H9 (cell line): Measurements from ENCODE around the gene ITPKB. TPM values are rescaled to one million over a fixed set of nuclear protein-coding genes. Genes with fewer than 3 reads are reported as not detected.

Experiments
- DNase-seq: peaks from one replicate; pipeline ENCODE4 v3.0.0-alpha.2; 2017
- H2AFZ ChIP-seq: one replicate; pipeline ENCODE4 v1.6.1; 2013; ENCODE audit warnings: mild to moderate bottlenecking, low read length, control low read depth, moderate library complexity
- H2AK5ac ChIP-seq: 2 replicates; pipeline ENCODE4 v1.6.1; 2013; ENCODE audit warnings: low read length, control low read depth, mixed read lengths; ENCODE audit not compliant: insufficient read length
- H2BK120ac ChIP-seq: one replicate; pipeline ENCODE4 v1.6.1; 2013; ENCODE audit warnings: low read depth, mild to moderate bottlenecking, low read length, control low read depth, inconsistent platforms; ENCODE audit not compliant: poor library complexity, severe bottlenecking
- H2BK12ac ChIP-seq: 2 replicates; pipeline ENCODE4 v1.6.1; 2013; ENCODE audit warnings: low read length, control low read depth, mixed read lengths, low read depth; ENCODE audit not compliant: insufficient read length
- H2BK15ac ChIP-seq: 2 replicates; pipeline ENCODE4 v1.6.1; 2013; ENCODE audit warnings: low read depth, low read length, control low read depth
- H2BK20ac ChIP-seq: one replicate; pipeline ENCODE4 v1.6.1; 2013; ENCODE audit warnings: low read depth, mild to moderate bottlenecking, low read length, control low read depth, inconsistent platforms; ENCODE audit not compliant: poor library complexity, severe bottlenecking
- H2BK5ac ChIP-seq: 2 replicates; pipeline ENCODE4 v1.6.1; 2013; ENCODE audit warnings: low read length, control low read depth, mixed read lengths; ENCODE audit not compliant: insufficient read length
- H3K14ac ChIP-seq: 2 replicates; pipeline ENCODE4 v1.6.1; 2013; ENCODE audit warnings: low read length, control low read depth; ENCODE audit not compliant: insufficient read depth
- H3K18ac ChIP-seq: 2 replicates; pipeline ENCODE4 v1.6.1; 2013; ENCODE audit warnings: low read depth, mild to moderate bottlenecking, mixed read lengths, low read length, control low read depth; ENCODE audit not compliant: insufficient read length
- H3K23ac ChIP-seq: 2 replicates; pipeline ENCODE4 v1.6.1; 2013; ENCODE audit warnings: low read length, control low read depth, mixed read lengths, low read depth; ENCODE audit not compliant: insufficient read length
- H3K23me2 ChIP-seq: 2 replicates; pipeline ENCODE4 v1.6.1; 2013; ENCODE audit warnings: low read depth, mild to moderate bottlenecking, mixed read lengths, low read length, control low read depth; ENCODE audit not compliant: insufficient read length, poor library complexity, severe bottlenecking
- H3K27ac ChIP-seq: 2 replicates; pipeline ENCODE4 v1.5.1; 2013; ENCODE audit warnings: low read length, control low read depth, mixed read lengths, low read depth; ENCODE audit not compliant: insufficient read length
- H3K27me3 ChIP-seq: 2 replicates; pipeline ENCODE4 v1.6.1; 2013; ENCODE audit warnings: low read length, control low read depth, inconsistent platforms; ENCODE audit not compliant: insufficient read depth
- H3K4ac ChIP-seq: 2 replicates; pipeline ENCODE4 v1.6.1; 2013; ENCODE audit warnings: low read depth, mild to moderate bottlenecking, control low read depth, inconsistent platforms, low read length, moderate library complexity
- H3K4me1 ChIP-seq: 2 replicates; pipeline ENCODE4 v1.6.1; 2013; ENCODE audit warnings: low read length, control low read depth, inconsistent platforms; ENCODE audit not compliant: insufficient read depth
- H3K4me2 ChIP-seq: 2 replicates; pipeline ENCODE4 v1.6.1; 2013; ENCODE audit warnings: low read length, control low read depth, mixed read lengths; ENCODE audit not compliant: insufficient read length, insufficient read depth
- H3K56ac ChIP-seq: 2 replicates; pipeline ENCODE4 v1.6.1; 2013; ENCODE audit warnings: low read depth, mild to moderate bottlenecking, mixed read lengths, low read length, control low read depth; ENCODE audit not compliant: insufficient read length
- H3K79me1 ChIP-seq: 2 replicates; pipeline ENCODE4 v1.6.1; 2013; ENCODE audit warnings: low read depth, mild to moderate bottlenecking, moderate library complexity, low read length, control low read depth, inconsistent platforms; ENCODE audit not compliant: insufficient read depth, poor library complexity, severe bottlenecking
- H3K79me2 ChIP-seq: 2 replicates; pipeline ENCODE4 v1.6.1; 2013; ENCODE audit warnings: low read length, control low read depth, inconsistent platforms; ENCODE audit not compliant: insufficient read depth
- H3K9ac ChIP-seq: 2 replicates; pipeline ENCODE4 v1.6.1; 2013; ENCODE audit warnings: low read length, control low read depth, mixed read lengths; ENCODE audit not compliant: insufficient read length; ENCODE audit errors: extremely low read depth
- H3K9me3 ChIP-seq: one replicate; pipeline ENCODE4 v1.6.1; 2013; ENCODE audit warnings: low read depth, low read length, inconsistent platforms; ENCODE audit not compliant: control insufficient read depth
- H3T11ph ChIP-seq: one replicate; pipeline ENCODE4 v1.6.1; 2013; ENCODE audit warnings: mild to moderate bottlenecking, low read length, control low read depth, inconsistent platforms
- H4K20me1 ChIP-seq: one replicate; pipeline ENCODE4 v1.6.1; 2013; ENCODE audit not compliant: control insufficient read depth, insufficient read length, insufficient read depth
- H4K5ac ChIP-seq: 2 replicates; pipeline ENCODE4 v1.6.1; 2013; ENCODE audit warnings: low read depth, mild to moderate bottlenecking, mixed read lengths, low read length, control low read depth; ENCODE audit not compliant: insufficient read length
- H4K8ac ChIP-seq: replicated peaks from 2 replicates; pipeline ENCODE4 v1.6.1; 2013; ENCODE audit warnings: low read length, control low read depth, mixed read lengths, low read depth; ENCODE audit not compliant: insufficient read length
- H4K91ac ChIP-seq: 2 replicates; pipeline ENCODE4 v1.6.1; 2013; ENCODE audit warnings: low read depth, mild to moderate bottlenecking, moderate library complexity, mixed read lengths, low read length, control low read depth; ENCODE audit not compliant: insufficient read length
- H3K27ac Mint-ChIP-seq, 3 experiments: 2 replicates in 2 of 3; 3 replicates in 1 of 3; pipeline ENCODE4 v1.8.0; 2020 to 2021; ENCODE audit warnings: mixed read lengths in 3 of 3, mild to moderate bottlenecking in 1 of 3, moderate library complexity in 1 of 3
- H3K27me3 Mint-ChIP-seq: 2 replicates; pipeline ENCODE4 v1.8.0; 2021; ENCODE audit warnings: low read depth, mild to moderate bottlenecking, moderate library complexity, mixed read lengths
- H3K36me3 Mint-ChIP-seq, 3 experiments: 2 replicates in 2 of 3; 3 replicates in 1 of 3; pipeline ENCODE4 v1.8.0; 2020 to 2021; ENCODE audit warnings: low read depth in 3 of 3, mixed read lengths in 3 of 3; ENCODE audit not compliant: insufficient read depth in 1 of 3
- H3K4me1 Mint-ChIP-seq, 2 experiments: 2 replicates each; pipeline ENCODE4 v1.8.0; 2020; ENCODE audit warnings: mixed read lengths in 2 of 2
- H3K4me3 Mint-ChIP-seq, 2 experiments: 2 replicates in 1 of 2; 3 replicates in 1 of 2; pipeline ENCODE4 v1.8.0; 2020 to 2021; ENCODE audit warnings: mild to moderate bottlenecking in 2 of 2, mixed read lengths in 2 of 2, moderate library complexity in 1 of 2
- H3K9me3 Mint-ChIP-seq, 2 experiments: 2 replicates in 1 of 2; 3 replicates in 1 of 2; pipeline ENCODE4 v1.8.0; 2020; ENCODE audit warnings: mild to moderate bottlenecking in 2 of 2, mixed read lengths in 2 of 2, moderate library complexity in 1 of 2
- WGBS: extraction: QIAGEN DNeasy Blood & Tissue Kit; methylation state at CpG from one replicate; pipeline ENCODE4 v1.1.7; 2013; ENCODE audit warnings: missing lambda C conversion rate, low lambda C conversion rate, mixed read lengths; ENCODE audit not compliant: insufficient read length; ENCODE audit errors: extremely low coverage; 5-methylcytosine and 5-hydroxymethylcytosine counted together
- total RNA-seq: library from RNA; stranded (reverse); gene quantifications from 2 replicates; pipeline ENCODE4 v1.2.1, GENCODE V29; 2021
- TF ChIP-seq, protein P1 (sequence below): fragments of 200-600 bp; sonication (generic); conservative IDR thresholded peaks from 3 replicates; pipeline ENCODE4 v1.8.0; 2021; ENCODE audit warnings: antibody characterized with exemption, mild to moderate bottlenecking

The ITPKB gene
- total RNA-seq, 1 experiment from 2014 or later = 3.8 TPM

DNA sequence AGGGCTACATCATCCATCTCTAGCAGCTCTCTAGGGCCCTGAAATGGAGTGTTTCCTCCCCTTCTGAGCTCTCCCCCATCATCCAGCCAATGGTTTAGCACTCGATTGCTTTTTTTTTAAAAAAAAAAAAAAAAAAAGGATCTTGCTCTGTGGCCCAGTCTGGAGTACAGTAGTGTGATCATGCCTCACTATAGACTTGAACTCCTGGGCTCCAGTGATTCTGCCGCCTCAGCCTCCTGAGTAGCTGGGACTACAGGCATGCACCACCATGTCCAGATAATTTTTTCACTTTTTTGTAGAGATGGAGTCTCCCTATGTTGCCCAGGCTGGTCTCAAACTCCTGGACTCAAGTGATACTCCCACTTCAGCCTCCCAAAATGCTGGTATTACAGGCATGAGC lies 12.1 kb upstream of the ITPKB start:
- Histone ChIP-seq H3K23me2 (no peaks in the 10 kb centered on the region), H3K4me2 (no peak overlapping the region), H3K9me3 (no peaks in the 10 kb centered on the region), H3K4ac (no peak overlapping the region), H3K23ac (no peak overlapping the region), H2BK120ac (no peak overlapping the region), H4K20me1 (no peaks in the 10 kb centered on the region), H3K79me2 (no peaks in the 10 kb centered on the region), H3K56ac (no peak overlapping the region), H2BK20ac (no peak overlapping the region), H3K9ac (no peak overlapping the region), H2BK12ac (no peak overlapping the region), H4K5ac (no peak overlapping the region), H2BK5ac (no peak overlapping the region), H2AFZ (no peak overlapping the region), H3K4me1 (no peaks in the 10 kb centered on the region), H4K8ac (no peak overlapping the region), H3K79me1 (no peaks in the 10 kb centered on the region), H3K14ac (no peak overlapping the region), H2AK5ac (no peak overlapping the region), H3K27me3 (no peaks in the 10 kb centered on the region; the same call in 1 of the 2 replicates), H3T11ph (no peak overlapping the region), H3K18ac (no peak overlapping the region), H3K27ac (no peak overlapping the region), H4K91ac (no peak overlapping the region), H2BK15ac (no peak overlapping the region)
- H3K36me3 Mint-ChIP-seq = no peaks in the 10 kb centered on the region
- DNase-seq = no peak
- no peaks in the 10 kb centered on the region for H3K9me3 Mint-ChIP-seq
- TF ChIP-seq, protein P1, sequence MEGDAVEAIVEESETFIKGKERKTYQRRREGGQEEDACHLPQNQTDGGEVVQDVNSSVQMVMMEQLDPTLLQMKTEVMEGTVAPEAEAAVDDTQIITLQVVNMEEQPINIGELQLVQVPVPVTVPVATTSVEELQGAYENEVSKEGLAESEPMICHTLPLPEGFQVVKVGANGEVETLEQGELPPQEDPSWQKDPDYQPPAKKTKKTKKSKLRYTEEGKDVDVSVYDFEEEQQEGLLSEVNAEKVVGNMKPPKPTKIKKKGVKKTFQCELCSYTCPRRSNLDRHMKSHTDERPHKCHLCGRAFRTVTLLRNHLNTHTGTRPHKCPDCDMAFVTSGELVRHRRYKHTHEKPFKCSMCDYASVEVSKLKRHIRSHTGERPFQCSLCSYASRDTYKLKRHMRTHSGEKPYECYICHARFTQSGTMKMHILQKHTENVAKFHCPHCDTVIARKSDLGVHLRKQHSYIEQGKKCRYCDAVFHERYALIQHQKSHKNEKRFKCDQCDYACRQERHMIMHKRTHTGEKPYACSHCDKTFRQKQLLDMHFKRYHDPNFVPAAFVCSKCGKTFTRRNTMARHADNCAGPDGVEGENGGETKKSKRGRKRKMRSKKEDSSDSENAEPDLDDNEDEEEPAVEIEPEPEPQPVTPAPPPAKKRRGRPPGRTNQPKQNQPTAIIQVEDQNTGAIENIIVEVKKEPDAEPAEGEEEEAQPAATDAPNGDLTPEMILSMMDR = no peak
- H3K4me1 Mint-ChIP-seq = peaks cover 4 to 7% of the 10 kb centered on the region in 2 experiments; a peak in 3 of 4 replicates
- peaks cover 35% of the 10 kb centered on the region for H3K27me3 Mint-ChIP-seq
- H3K27ac Mint-ChIP-seq = no peak overlapping the region
- WGBS = no CpG with 5 or more reads among the region's 2 CpGs
- H3K4me3 Mint-ChIP-seq = no peak overlapping the region
